ENCODE measurements around the gene MAVS. TPM values are rescaled to one million over a fixed set of nuclear protein-coding genes. Genes with fewer than 3 reads are reported as not detected.

The MAVS gene
- total RNA-seq, 1 donor from 2014 or later = 38.3 TPM

DNA sequence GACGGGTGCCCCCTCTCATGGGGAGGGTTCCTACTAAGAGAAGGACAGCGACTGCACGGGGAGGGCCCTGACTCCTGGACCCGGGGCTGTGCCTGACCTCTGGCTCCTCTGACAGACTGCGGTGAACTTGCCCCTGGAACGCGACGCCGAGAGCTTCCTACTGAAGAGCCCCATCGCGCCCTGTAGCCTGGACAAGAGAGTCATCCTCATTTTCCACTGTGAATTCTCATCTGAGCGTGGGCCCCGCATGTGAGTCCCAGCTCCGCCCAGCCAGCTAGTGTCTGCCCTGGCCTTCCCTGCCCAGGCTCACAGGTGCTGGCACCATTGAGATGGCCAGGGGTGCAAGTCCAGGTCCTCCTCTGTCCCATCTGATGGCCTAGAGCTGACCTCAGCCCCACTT lies 43.3 kb upstream of the MAVS start:
- peaks cover 38% of the 10 kb centered on the region for H3K4me1 Mint-ChIP-seq
- no peak for DNase-seq (ENCODE audit: low spot score in 2 of 2, unreplicated experiment in 2 of 2)
- no peak overlapping the region for H3K4me3 Mint-ChIP-seq
- no peak overlapping the region for H3K27ac Mint-ChIP-seq
- H3K9me3 Mint-ChIP-seq = no peaks in the 10 kb centered on the region
- peaks cover 20% of the 10 kb centered on the region for H3K36me3 Mint-ChIP-seq
- TF ChIP-seq, protein P1, sequence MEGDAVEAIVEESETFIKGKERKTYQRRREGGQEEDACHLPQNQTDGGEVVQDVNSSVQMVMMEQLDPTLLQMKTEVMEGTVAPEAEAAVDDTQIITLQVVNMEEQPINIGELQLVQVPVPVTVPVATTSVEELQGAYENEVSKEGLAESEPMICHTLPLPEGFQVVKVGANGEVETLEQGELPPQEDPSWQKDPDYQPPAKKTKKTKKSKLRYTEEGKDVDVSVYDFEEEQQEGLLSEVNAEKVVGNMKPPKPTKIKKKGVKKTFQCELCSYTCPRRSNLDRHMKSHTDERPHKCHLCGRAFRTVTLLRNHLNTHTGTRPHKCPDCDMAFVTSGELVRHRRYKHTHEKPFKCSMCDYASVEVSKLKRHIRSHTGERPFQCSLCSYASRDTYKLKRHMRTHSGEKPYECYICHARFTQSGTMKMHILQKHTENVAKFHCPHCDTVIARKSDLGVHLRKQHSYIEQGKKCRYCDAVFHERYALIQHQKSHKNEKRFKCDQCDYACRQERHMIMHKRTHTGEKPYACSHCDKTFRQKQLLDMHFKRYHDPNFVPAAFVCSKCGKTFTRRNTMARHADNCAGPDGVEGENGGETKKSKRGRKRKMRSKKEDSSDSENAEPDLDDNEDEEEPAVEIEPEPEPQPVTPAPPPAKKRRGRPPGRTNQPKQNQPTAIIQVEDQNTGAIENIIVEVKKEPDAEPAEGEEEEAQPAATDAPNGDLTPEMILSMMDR (IDR thresholded peaks at IDR 0.05; ENCODE audit: unreplicated experiment) = no peak
- no peaks in the 10 kb centered on the region for H3K27me3 Mint-ChIP-seq (ENCODE audit: low read depth)

DNA sequence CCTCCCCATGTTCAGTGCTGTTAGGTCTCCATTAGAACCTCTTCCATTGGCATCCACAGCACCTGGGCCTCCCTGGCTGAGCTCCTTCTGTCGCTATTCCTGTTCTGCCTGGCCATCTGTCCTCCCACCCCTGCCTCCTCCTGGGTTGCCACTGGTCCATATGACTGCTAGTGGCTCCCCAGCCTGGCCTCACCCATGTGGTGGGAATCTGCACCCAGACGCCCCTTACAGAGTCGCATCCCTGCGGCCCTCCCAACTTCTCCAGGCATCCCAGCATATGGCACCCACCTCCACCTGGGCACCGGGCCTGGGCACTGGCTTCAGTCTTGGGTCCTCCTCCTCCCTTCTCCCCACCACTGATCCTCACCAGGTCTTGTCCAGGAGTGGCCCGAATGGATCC lies 42.8 kb upstream of the MAVS start:
- H3K9me3 Mint-ChIP-seq = no peaks in the 10 kb centered on the region
- TF ChIP-seq, protein P1 (IDR thresholded peaks at IDR 0.05; ENCODE audit: unreplicated experiment) = no peak
- no peak for DNase-seq (ENCODE audit: low spot score in 2 of 2, unreplicated experiment in 2 of 2)
- H3K36me3 Mint-ChIP-seq = peaks cover 20% of the 10 kb centered on the region
- H3K27me3 Mint-ChIP-seq (ENCODE audit: low read depth) = no peaks in the 10 kb centered on the region
- H3K4me3 Mint-ChIP-seq = no peak overlapping the region
- H3K27ac Mint-ChIP-seq = no peak overlapping the region
- H3K4me1 Mint-ChIP-seq = peaks cover 34% of the 10 kb centered on the region

DNA sequence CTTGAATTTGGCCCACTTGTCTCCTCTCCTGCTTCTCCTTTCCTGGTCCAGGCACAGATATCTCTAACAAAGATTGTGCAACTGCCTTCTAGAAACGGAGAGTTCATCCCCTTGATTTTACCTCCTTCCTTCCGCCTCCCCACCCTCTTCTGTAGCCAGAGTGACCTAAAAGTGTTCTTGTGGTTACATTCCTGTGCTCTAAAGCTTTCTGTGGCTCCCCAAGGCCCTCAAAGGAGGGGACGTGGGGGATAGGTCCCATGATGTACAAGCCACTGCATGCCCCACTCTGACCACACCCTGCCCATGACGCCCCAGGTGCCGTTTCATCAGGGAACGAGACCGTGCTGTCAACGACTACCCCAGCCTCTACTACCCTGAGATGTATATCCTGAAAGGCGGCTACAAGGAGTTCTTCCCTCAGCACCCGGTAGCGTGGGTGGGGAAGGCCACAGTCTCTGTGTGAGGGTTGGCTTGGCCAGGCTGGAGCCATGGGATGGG lies 42.3 kb upstream of the MAVS start:
- peaks cover 31% of the 10 kb centered on the region for H3K4me1 Mint-ChIP-seq
- no peaks in the 10 kb centered on the region for H3K27me3 Mint-ChIP-seq (ENCODE audit: low read depth)
- H3K36me3 Mint-ChIP-seq = peaks cover 20% of the 10 kb centered on the region
- TF ChIP-seq, protein P1 (IDR thresholded peaks at IDR 0.05; ENCODE audit: unreplicated experiment) = no peak
- no peak overlapping the region for H3K4me3 Mint-ChIP-seq
- DNase-seq (ENCODE audit: low spot score in 2 of 2, unreplicated experiment in 2 of 2) = no peak
- no peaks in the 10 kb centered on the region for H3K9me3 Mint-ChIP-seq
- H3K27ac Mint-ChIP-seq = no peak overlapping the region

DNA sequence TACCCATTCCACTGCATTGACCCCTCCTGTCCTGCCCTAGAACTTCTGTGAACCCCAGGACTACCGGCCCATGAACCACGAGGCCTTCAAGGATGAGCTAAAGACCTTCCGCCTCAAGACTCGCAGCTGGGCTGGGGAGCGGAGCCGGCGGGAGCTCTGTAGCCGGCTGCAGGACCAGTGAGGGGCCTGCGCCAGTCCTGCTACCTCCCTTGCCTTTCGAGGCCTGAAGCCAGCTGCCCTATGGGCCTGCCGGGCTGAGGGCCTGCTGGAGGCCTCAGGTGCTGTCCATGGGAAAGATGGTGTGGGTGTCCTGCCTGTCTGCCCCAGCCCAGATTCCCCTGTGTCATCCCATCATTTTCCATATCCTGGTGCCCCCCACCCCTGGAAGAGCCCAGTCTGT lies 41.9 kb upstream of the MAVS start:
- peaks cover 20% of the 10 kb centered on the region for H3K36me3 Mint-ChIP-seq
- H3K4me3 Mint-ChIP-seq = no peak overlapping the region
- H3K27ac Mint-ChIP-seq = no peak overlapping the region
- DNase-seq (ENCODE audit: low spot score in 2 of 2, unreplicated experiment in 2 of 2) = no peak
- H3K27me3 Mint-ChIP-seq (ENCODE audit: low read depth) = no peaks in the 10 kb centered on the region
- no peaks in the 10 kb centered on the region for H3K9me3 Mint-ChIP-seq
- H3K4me1 Mint-ChIP-seq = peaks cover 26% of the 10 kb centered on the region
- TF ChIP-seq, protein P1 (IDR thresholded peaks at IDR 0.05; ENCODE audit: unreplicated experiment) = no peak

DNA sequence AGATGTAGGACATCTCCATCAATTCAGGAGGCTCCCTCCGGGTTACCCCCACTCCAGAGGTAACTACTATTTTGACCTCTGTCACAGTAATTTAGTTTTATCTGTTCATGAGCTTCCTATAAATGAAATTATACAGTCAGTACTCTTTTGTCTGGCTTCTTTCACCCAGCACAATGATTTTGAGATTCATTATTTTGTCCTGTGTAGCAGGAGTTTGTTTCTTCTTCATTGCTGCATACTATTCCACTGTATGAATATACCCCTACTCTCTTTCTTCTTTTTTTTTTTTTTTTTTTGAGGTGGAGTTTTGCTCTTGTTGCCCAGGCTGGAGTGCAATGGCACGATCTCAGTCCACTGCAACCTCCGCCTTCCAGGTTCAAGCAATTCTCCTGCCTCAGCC lies 38.1 kb upstream of the MAVS start:
- no peak overlapping the region for H3K4me3 Mint-ChIP-seq
- TF ChIP-seq, protein P1 (IDR thresholded peaks at IDR 0.05; ENCODE audit: unreplicated experiment) = no peak
- no peaks in the 10 kb centered on the region for H3K27me3 Mint-ChIP-seq (ENCODE audit: low read depth)
- no peak for DNase-seq (ENCODE audit: low spot score in 2 of 2, unreplicated experiment in 2 of 2)
- H3K4me1 Mint-ChIP-seq = peaks cover 41% of the 10 kb centered on the region
- no peaks in the 10 kb centered on the region for H3K9me3 Mint-ChIP-seq
- peaks cover 4% of the 10 kb centered on the region for H3K36me3 Mint-ChIP-seq
- peak overlapping the region; percentile 66 for H3K27ac Mint-ChIP-seq
